ENCODE data around the gene NR2C1.

DNA sequence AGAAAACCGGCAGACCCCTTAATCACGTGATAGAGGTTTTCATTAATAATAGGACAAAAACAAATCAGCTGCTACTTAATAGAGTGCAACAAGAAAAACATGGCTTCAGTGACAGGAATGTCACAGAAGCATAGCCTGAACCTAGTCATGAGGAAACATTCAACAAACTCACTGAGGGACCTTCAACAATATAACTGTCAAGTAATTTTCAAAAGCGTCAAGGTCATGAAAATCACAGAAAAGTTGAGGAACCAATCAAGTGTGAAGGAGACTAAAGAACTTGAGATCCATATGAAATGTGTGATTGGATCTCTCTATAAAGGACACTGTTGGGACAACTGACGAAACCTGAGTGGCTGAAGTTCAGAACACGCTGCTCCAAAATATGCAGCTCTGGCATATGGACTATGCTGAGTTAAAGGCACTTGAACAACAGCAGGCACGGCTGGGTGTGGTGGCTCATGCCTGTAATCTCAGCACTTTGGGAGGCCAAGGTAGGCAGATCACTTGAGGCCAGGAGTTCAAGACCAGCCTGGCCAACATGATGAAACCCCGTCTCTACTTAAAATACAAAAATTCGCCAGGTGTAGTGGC, 86.2 kb downstream of the NR2C1 start:
- TF ChIP-seq CTCF (conservative IDR thresholded peaks at IDR 0.05; ENCODE audit: low read length) (no peak), EZH2phosphoT487 (IDR thresholded peaks at IDR 0.05; ENCODE audit: borderline replicate concordance, low read depth, low read length) (no peak)
